GM12864 (cell line): ENCODE measurements around the gene PDE8B.

Source experiments
- DNase-seq: peaks from one replicate; pipeline ENCODE4 v3.0.0-alpha.2; 2011; ENCODE audit warnings: low read depth
- H3K4me3 ChIP-seq: 2 replicates; pipeline ENCODE4 v1.5.1; 2011; ENCODE audit warnings: mild to moderate bottlenecking, low read depth, low read length, control low read depth
- TF ChIP-seq, protein P1 (sequence below): IDR thresholded peaks from 2 replicates; pipeline ENCODE4 v1.5.1; 2011; ENCODE audit warnings: low read depth, mild to moderate bottlenecking, moderate library complexity, low read length, control low read depth, inconsistent platforms; ENCODE audit errors: missing control alignments

The PDE8B gene

DNA sequence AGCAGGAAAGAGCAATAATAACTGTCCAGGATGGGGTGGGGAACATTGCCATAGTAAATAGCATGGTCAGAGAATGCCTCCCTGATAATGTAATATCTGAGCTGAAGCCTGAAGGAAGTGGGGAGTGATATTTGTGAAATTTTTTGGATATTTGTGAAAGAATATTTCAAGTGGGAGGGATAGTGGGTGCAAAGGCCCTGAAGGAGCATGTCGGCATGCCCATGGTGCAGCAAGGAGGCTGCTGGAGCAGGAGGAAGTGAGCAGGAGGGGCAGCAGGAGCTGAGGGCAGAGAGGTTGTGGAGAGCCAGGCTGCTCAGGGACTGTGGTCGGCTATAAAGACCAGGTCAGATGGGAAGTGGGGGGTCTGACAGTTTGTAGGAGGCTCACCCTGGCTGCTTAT is 21.1 kb upstream of the PDE8B start:
- DNase-seq = no peak
- TF ChIP-seq, protein P1, sequence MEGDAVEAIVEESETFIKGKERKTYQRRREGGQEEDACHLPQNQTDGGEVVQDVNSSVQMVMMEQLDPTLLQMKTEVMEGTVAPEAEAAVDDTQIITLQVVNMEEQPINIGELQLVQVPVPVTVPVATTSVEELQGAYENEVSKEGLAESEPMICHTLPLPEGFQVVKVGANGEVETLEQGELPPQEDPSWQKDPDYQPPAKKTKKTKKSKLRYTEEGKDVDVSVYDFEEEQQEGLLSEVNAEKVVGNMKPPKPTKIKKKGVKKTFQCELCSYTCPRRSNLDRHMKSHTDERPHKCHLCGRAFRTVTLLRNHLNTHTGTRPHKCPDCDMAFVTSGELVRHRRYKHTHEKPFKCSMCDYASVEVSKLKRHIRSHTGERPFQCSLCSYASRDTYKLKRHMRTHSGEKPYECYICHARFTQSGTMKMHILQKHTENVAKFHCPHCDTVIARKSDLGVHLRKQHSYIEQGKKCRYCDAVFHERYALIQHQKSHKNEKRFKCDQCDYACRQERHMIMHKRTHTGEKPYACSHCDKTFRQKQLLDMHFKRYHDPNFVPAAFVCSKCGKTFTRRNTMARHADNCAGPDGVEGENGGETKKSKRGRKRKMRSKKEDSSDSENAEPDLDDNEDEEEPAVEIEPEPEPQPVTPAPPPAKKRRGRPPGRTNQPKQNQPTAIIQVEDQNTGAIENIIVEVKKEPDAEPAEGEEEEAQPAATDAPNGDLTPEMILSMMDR = no peak
- H3K4me3 ChIP-seq = no peak overlapping the region

DNA sequence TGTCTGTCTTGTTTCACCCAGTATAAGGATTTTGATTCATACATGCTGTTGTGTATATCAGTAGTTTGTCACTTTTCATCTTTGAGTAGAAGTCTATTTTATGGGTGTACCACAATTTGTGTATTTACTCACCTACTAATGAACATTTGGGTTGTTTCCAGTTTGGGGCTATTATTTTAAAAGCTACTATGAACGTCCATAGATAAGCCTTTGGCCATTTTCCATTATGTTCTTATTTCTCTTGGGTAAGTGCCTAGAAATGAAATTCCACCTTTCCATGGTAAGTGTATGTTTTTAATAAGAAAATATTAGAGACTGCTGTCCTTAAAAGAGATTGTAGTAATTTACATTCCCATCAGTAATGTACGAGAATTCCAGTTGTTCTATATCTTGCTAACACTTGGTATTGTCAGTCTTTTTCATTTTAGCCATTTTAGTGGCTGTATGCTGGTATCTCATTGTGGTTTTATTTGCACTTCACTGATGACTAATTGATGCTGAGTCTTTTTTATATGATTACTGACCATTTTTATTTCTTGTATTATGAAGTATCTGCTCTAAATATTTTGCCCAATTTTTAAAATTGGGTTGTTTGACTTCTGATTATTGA is 17.9 kb upstream of the PDE8B start:
- H3K4me3 ChIP-seq = no peak overlapping the region
- TF ChIP-seq, protein P1 = no peak
- no peak for DNase-seq

- no peak for DNase-seq
- TF ChIP-seq, protein P1 = no peak
- no peak overlapping the region for H3K4me3 ChIP-seq
These were observed 15.7 kb upstream of the PDE8B start for GRCh38 chr5:77194762-77195161.

DNA sequence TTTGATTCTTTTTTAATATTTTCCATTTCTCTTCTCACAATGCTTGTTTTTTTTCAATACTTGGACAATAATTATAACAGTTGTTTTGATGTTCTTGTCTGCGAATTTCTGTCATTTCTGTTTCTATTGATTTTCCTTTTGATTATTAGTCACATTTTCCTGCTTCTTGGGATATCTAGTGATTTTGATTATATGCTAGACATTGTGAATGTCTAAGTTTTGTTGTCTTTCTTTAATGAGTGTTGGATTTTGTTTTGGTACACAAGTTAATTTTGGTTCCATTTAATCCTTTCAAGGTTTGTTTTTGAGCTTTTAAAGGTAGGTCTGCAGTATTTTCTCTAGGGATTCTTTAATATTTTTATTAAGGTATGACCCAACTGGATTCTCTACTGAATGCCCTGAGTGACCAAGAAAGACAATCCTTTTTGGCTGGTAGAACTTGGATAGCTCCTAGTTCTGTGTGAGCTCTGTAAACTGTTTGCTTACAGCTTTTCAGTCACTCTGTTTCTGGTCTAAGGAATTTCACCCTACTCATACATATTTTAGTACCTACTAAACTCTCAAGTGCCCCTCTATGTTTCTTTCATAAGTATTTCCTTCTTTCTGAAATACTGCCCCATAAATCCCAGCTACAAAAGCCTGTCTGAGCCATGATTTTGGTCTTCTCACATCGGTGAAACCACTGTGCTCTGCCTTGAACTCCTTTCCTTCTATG is 12.5 kb upstream of the PDE8B start:
- TF ChIP-seq, protein P1 = no peak
- H3K4me3 ChIP-seq = no peak overlapping the region
- DNase-seq = no peak

DNA sequence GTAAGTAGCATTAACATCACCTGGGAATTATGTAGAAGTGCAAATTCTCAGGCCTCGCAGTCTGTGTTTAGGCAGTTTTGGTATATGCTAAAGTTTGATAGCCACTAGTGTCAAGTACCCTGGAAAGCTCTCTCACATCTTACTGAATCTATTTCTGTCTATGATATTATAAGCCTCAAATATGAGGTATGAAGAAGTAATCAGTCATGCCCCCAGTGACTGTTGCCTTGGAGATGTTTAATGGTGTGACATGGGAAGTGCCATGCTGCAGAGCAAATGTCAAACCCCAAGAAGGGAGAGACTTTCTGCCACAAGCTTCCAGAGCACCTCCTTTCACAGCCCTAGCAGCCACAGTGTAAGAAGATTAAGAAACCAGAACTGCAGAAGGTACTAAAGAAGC is 9.8 kb upstream of the PDE8B start:
- H3K4me3 ChIP-seq = no peak overlapping the region
- DNase-seq = no peak
- TF ChIP-seq, protein P1 = no peak

DNA sequence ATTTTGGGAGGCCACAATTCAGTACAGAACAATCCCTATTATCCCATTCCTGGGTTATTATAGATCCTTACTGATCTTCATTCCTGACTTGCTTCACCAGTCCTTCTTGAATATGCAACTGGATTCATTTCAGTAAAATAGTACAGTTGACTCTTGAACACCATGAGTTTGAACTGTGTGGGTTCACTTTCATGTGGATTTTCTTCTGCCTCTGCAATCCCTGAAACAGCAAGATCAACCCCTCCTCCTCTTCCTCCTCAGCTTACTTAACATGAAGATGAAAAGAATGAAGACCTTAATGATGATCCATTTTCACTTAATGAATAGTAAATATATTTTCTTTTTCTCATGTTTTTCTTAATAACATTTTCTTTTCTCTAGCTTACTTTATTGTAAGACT is 8.3 kb upstream of the PDE8B start:
- TF ChIP-seq, protein P1 = no peak
- H3K4me3 ChIP-seq = no peak overlapping the region
- DNase-seq = no peak

- no peak overlapping the region for H3K4me3 ChIP-seq
- no peak for DNase-seq
- TF ChIP-seq, protein P1 = no peak
These were observed 5.5 kb upstream of the PDE8B start for GRCh38 chr5:77204967-77205366.
